ENCODE measurements around the gene NOC4L. TPM values are rescaled to one million over a fixed set of nuclear protein-coding genes. Genes with fewer than 3 reads are reported as not detected.
"Not testable (repeated sequence)": the region's sequence is repeated elsewhere in the genome, so short reads cannot be mapped to it uniquely, and the experiment has no call there.

NOC4L gene
- total RNA-seq, 1 experiment from 2014 or later = 39.6 TPM

- POLR2A ChIA-PET = no interaction called here
- peak overlapping the region; percentile 85 for H3K4me3 Mint-ChIP-seq (ENCODE audit: unreplicated experiment)
- no TSS peak for BruUV-seq (replicated peaks)
These were observed 2.6 kb downstream of the NOC4L start for GRCh38 chr12:132146772-132147422.

GRCh38 chr12:132147423-132148367 is 3.4 kb downstream of the NOC4L start:
- Mint-ChIP-seq H3K36me3 (ENCODE audit: insufficient read depth, unreplicated experiment) (peaks cover 59% of the 10 kb centered on the region), H3K9me3 (ENCODE audit: unreplicated experiment) (no peaks in the 10 kb centered on the region), H3K4me1 (ENCODE audit: low read depth, unreplicated experiment) (no peaks in the 10 kb centered on the region), H3K4me3 (ENCODE audit: unreplicated experiment) (no peak overlapping the region), H3K27me3 (ENCODE audit: insufficient read depth, unreplicated experiment) (no peaks in the 10 kb centered on the region), H3K27ac (ENCODE audit: unreplicated experiment) (no peak overlapping the region)
- no peak for TF ChIP-seq CTCF (IDR thresholded peaks at IDR 0.05; ENCODE audit: insufficient read depth in 1 of 2, low read depth in 1 of 2, low read length in 1 of 2, severe bottlenecking in 1 of 2, unreplicated experiment in 1 of 2)
- ChIA-PET POLR2A (no interaction called here), CTCF (no interaction called here)
- intact Hi-C loops (cut with micrococcal nuclease; ENCODE audit: unreplicated experiment) = no loop called here
- no peak for DNase-seq
- no peaks in the 10 kb centered on the region for H3K9me3 ChIP-seq
- no peaks in the 10 kb centered on the region for H3K27me3 ChIP-seq (replicated peaks; ENCODE audit: control insufficient read depth, insufficient read depth, low read length)
- peaks cover 2% of the 10 kb centered on the region; the same call in 1 of the 2 replicates for H3K36me3 ChIP-seq (ENCODE audit: control insufficient read depth, insufficient read depth, low read length)
- BruUV-seq (replicated peaks) = no TSS peak
- H3K4me1 ChIP-seq = peaks cover 6% of the 10 kb centered on the region
- no peak overlapping the region for H3K4me3 ChIP-seq (ENCODE audit: low read depth, low read length)

More at GRCh38 chr12:132146772-132147422, 2.6 kb downstream of the NOC4L start:
- no peaks in the 10 kb centered on the region for H3K27me3 ChIP-seq (replicated peaks; ENCODE audit: control insufficient read depth, insufficient read depth, low read length)
- no peak for TF ChIP-seq CTCF (IDR thresholded peaks at IDR 0.05; ENCODE audit: insufficient read depth in 1 of 2, low read depth in 1 of 2, low read length in 1 of 2, severe bottlenecking in 1 of 2, unreplicated experiment in 1 of 2)
- H3K9me3 ChIP-seq = no peaks in the 10 kb centered on the region
- Mint-ChIP-seq H3K27me3 (ENCODE audit: insufficient read depth, unreplicated experiment) (no peaks in the 10 kb centered on the region), H3K27ac (ENCODE audit: unreplicated experiment) (no peak overlapping the region), H3K36me3 (ENCODE audit: insufficient read depth, unreplicated experiment) (peaks cover 58% of the 10 kb centered on the region), H3K4me1 (ENCODE audit: low read depth, unreplicated experiment) (no peaks in the 10 kb centered on the region), H3K9me3 (ENCODE audit: unreplicated experiment) (no peaks in the 10 kb centered on the region)
- peaks cover 2% of the 10 kb centered on the region; the same call in 1 of the 2 replicates for H3K36me3 ChIP-seq (ENCODE audit: control insufficient read depth, insufficient read depth, low read length)
- H3K4me1 ChIP-seq = peaks cover 6% of the 10 kb centered on the region
- CTCF ChIA-PET = no interaction called here
- DNase-seq = no peak
- H3K4me3 ChIP-seq (ENCODE audit: low read depth, low read length) = no peak overlapping the region
- intact Hi-C loops (cut with micrococcal nuclease; ENCODE audit: unreplicated experiment) = no loop called here

- H3K9me3 ChIP-seq = no peaks in the 10 kb centered on the region
- H3K27me3 Mint-ChIP-seq (ENCODE audit: insufficient read depth, unreplicated experiment) = no peaks in the 10 kb centered on the region
- intact Hi-C loops (cut with micrococcal nuclease; ENCODE audit: unreplicated experiment) = no loop called here
- H3K36me3 Mint-ChIP-seq (ENCODE audit: insufficient read depth, unreplicated experiment) = peaks cover 53% of the 10 kb centered on the region
- H3K4me1 ChIP-seq = peaks cover 6% of the 10 kb centered on the region
- H3K36me3 ChIP-seq (ENCODE audit: control insufficient read depth, insufficient read depth, low read length) = peaks cover 2% of the 10 kb centered on the region; the same call in 1 of the 2 replicates
- H3K4me3 Mint-ChIP-seq (ENCODE audit: unreplicated experiment) = no peak overlapping the region
- H3K9me3 Mint-ChIP-seq (ENCODE audit: unreplicated experiment) = no peaks in the 10 kb centered on the region
- no peak for TF ChIP-seq CTCF (IDR thresholded peaks at IDR 0.05; ENCODE audit: insufficient read depth in 1 of 2, low read depth in 1 of 2, low read length in 1 of 2, severe bottlenecking in 1 of 2, unreplicated experiment in 1 of 2)
- H3K4me1 Mint-ChIP-seq (ENCODE audit: low read depth, unreplicated experiment) = no peaks in the 10 kb centered on the region
- ChIA-PET CTCF (no interaction called here), POLR2A (no interaction called here)
- BruUV-seq (replicated peaks) = no TSS peak
- DNase-seq = no peak
- no peak overlapping the region for H3K4me3 ChIP-seq (ENCODE audit: low read depth, low read length)
- H3K27ac Mint-ChIP-seq (ENCODE audit: unreplicated experiment) = no peak overlapping the region
- no peaks in the 10 kb centered on the region for H3K27me3 ChIP-seq (replicated peaks; ENCODE audit: control insufficient read depth, insufficient read depth, low read length)
These were observed 4.2 kb downstream of the NOC4L start for GRCh38 chr12:132148368-132149045.

GRCh38 chr12:132149526-132149925 is 5.3 kb downstream of the NOC4L start:
- H3K4me3 ChIP-seq (ENCODE audit: low read depth, low read length); H3K27ac Mint-ChIP-seq (ENCODE audit: unreplicated experiment); H3K4me1 ChIP-seq; CTCF ChIA-PET; POLR2A ChIA-PET; H3K36me3 ChIP-seq (ENCODE audit: control insufficient read depth, insufficient read depth, low read length); DNase-seq; H3K4me3 Mint-ChIP-seq (ENCODE audit: unreplicated experiment); intact Hi-C loops (cut with micrococcal nuclease; ENCODE audit: unreplicated experiment); BruUV-seq (replicated peaks); H3K27me3 Mint-ChIP-seq (ENCODE audit: insufficient read depth, unreplicated experiment); H3K9me3 ChIP-seq; H3K27me3 ChIP-seq (replicated peaks; ENCODE audit: control insufficient read depth, insufficient read depth, low read length); H3K4me1 Mint-ChIP-seq (ENCODE audit: low read depth, unreplicated experiment); H3K9me3 Mint-ChIP-seq (ENCODE audit: unreplicated experiment): not testable (repeated sequence)
- peaks cover 46% of the 10 kb centered on the region for H3K36me3 Mint-ChIP-seq (ENCODE audit: insufficient read depth, unreplicated experiment)

Data from Caco-2 (cell line).